HEK293T (cell line): ENCODE data around the gene COPS3.

Experiments used
- CTCF ChIA-PET: fragments of 350-600 bp; formaldehyde crosslinking; extraction: SDS; loops from one replicate; lab custom pipeline; 2021; ENCODE audit warnings: antibody characterized with exemption, inconsistent platforms; lab: Yijun Ruan, JAX
- POLR2A ChIA-PET: fragments of 350-600 bp; formaldehyde crosslinking; extraction: SDS; loops from one replicate; lab custom pipeline; 2020; ENCODE audit warnings: antibody characterized with exemption, inconsistent platforms; lab: Yijun Ruan, JAX
- DNase-seq: peaks from one replicate; pipeline ENCODE4 v3.0.0; 2012; ENCODE audit warnings: mixed read lengths; ENCODE audit errors: extremely low spot score
- ARNT ChIP-seq: fragments of 450-650 bp; IDR thresholded peaks from 2 replicates; pipeline ENCODE4 v1.6.1; 2017; ENCODE audit warnings: mild to moderate bottlenecking
- BHLHE40 ChIP-seq: fragments of 450-650 bp; IDR thresholded peaks from 2 replicates; pipeline ENCODE4 v1.6.1; 2016; ENCODE audit warnings: mild to moderate bottlenecking, moderate library complexity, borderline replicate concordance
- CTBP1 ChIP-seq: fragments of 450-650 bp; IDR thresholded peaks from 2 replicates; pipeline ENCODE4 v1.6.1; 2016; ENCODE audit warnings: borderline replicate concordance
- ELF4 ChIP-seq: fragments of 450-650 bp; IDR thresholded peaks from 2 replicates; pipeline ENCODE4 v1.6.1; 2017; ENCODE audit warnings: antibody characterized with exemption
- FOXA1 ChIP-seq: fragments of 450-650 bp; IDR thresholded peaks from 2 replicates; pipeline ENCODE4 v1.6.1; 2016; ENCODE audit warnings: mild to moderate bottlenecking
- FOXK2 ChIP-seq: fragments of 450-650 bp; IDR thresholded peaks from 2 replicates; pipeline ENCODE4 v1.6.1; 2016; ENCODE audit warnings: mild to moderate bottlenecking
- FOXM1 ChIP-seq: fragments of 450-650 bp; IDR thresholded peaks from 2 replicates; pipeline ENCODE4 v1.6.1; 2017; ENCODE audit warnings: mild to moderate bottlenecking, borderline replicate concordance
- HDGF ChIP-seq: fragments of 450-650 bp; IDR thresholded peaks from 2 replicates; pipeline ENCODE4 v1.6.1; 2017; ENCODE audit warnings: antibody characterized with exemption, borderline replicate concordance
- L3MBTL2 ChIP-seq: fragments of 450-650 bp; conservative IDR thresholded peaks from 2 replicates; pipeline ENCODE4 v1.6.1; 2016; ENCODE audit warnings: mild to moderate bottlenecking
- LEF1 ChIP-seq: fragments of 450-650 bp; IDR thresholded peaks from 2 replicates; pipeline ENCODE4 v1.6.1; 2017; ENCODE audit warnings: mild to moderate bottlenecking, borderline replicate concordance
- NFRKB ChIP-seq: fragments of 450-650 bp; IDR thresholded peaks from 2 replicates; pipeline ENCODE4 v1.6.1; 2016; ENCODE audit warnings: mild to moderate bottlenecking, moderate library complexity
- PKNOX1 ChIP-seq: fragments of 450-650 bp; IDR thresholded peaks from 2 replicates; pipeline ENCODE4 v1.6.1; 2016
- SP1 ChIP-seq: fragments of 450-650 bp; IDR thresholded peaks from 2 replicates; pipeline ENCODE4 v1.6.1; 2017
- SUZ12 ChIP-seq: fragments of 450-650 bp; IDR thresholded peaks from 2 replicates; pipeline ENCODE4 v1.6.1; 2016; ENCODE audit warnings: mild to moderate bottlenecking
- TARDBP ChIP-seq: fragments of 450-650 bp; IDR thresholded peaks from 2 replicates; pipeline ENCODE4 v1.6.1; 2016
- ZNF384 ChIP-seq: fragments of 450-650 bp; IDR thresholded peaks from 2 replicates; pipeline ENCODE4 v1.6.1; 2016

Gene COPS3

GRCh38 chr17:17231621-17232302, 49.3 kb downstream of the COPS3 start:
- POLR2A ChIA-PET, result no interaction called here
- CTCF ChIA-PET, result no interaction called here

DNA sequence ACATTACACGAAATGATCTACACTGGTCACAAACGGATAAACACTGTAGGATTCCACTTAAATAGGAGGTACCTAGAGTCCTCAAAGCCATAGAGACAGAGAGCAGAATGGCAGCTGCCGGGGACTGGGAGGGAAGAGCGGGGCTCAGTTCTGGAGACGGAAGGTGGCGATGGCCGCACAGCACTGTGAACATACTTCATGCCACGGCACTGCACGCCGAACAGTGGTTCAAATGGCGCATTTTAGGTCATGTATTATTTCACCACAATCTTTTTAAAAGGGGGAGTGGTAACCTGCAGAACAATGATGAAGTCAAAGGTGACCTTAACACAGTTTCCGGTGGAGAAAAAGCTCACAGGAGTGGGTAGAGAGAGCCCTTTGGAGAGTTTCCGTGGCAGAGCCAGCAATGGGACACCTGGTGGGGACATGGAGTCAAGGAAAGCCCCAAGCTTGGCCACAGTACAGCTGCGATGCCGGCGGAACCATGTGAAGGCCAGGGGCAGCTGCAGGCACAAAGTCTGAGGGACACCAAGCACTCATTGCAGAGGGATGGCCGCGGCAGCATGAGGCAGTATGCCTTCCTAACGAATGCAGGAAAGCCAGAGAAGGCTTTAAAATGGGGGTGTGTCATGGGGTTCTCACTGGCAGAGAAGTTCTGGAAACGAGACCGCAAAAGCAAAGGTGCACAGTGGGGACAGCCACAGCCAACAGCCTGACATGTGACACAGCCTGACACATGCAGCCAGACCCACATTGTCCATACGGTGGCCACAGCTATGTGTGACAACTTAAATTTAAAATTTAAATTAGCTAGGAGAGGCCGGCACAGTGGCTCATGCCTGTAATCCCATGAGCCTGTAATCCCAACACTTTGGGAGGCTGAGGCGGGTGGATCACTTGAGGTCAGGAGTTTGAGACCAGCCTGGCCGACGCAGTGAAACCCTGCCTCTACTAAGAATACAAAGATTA, 51.3 kb downstream of the COPS3 start:
- POLR2A ChIA-PET, result no interaction called here
- DNase-seq, result no peak
- TF ChIP-seq LEF1 (no peak), HDGF (no peak), L3MBTL2 (no peak), FOXA1 (no peak), NFRKB (no peak), TARDBP (no peak), CTBP1 (no peak), SUZ12 (no peak), PKNOX1 (no peak), BHLHE40 (no peak)
- CTCF ChIA-PET, result no interaction called here

More at GRCh38 chr17:17231621-17232302, 49.3 kb downstream of the COPS3 start:
- no peak for TF ChIP-seq SP1
- no peak for TF ChIP-seq ARNT
- TF ChIP-seq FOXK2, result no peak
- TF ChIP-seq TARDBP, result no peak
- TF ChIP-seq BHLHE40, result no peak
- no peak for TF ChIP-seq HDGF
- TF ChIP-seq SUZ12, result no peak
- no peak for TF ChIP-seq ZNF384
- TF ChIP-seq NFRKB, result no peak
- TF ChIP-seq L3MBTL2, result no peak
- no peak for TF ChIP-seq FOXA1
- no peak for TF ChIP-seq LEF1
- no peak for TF ChIP-seq CTBP1
- TF ChIP-seq PKNOX1, result no peak
- DNase-seq, result no peak

DNA sequence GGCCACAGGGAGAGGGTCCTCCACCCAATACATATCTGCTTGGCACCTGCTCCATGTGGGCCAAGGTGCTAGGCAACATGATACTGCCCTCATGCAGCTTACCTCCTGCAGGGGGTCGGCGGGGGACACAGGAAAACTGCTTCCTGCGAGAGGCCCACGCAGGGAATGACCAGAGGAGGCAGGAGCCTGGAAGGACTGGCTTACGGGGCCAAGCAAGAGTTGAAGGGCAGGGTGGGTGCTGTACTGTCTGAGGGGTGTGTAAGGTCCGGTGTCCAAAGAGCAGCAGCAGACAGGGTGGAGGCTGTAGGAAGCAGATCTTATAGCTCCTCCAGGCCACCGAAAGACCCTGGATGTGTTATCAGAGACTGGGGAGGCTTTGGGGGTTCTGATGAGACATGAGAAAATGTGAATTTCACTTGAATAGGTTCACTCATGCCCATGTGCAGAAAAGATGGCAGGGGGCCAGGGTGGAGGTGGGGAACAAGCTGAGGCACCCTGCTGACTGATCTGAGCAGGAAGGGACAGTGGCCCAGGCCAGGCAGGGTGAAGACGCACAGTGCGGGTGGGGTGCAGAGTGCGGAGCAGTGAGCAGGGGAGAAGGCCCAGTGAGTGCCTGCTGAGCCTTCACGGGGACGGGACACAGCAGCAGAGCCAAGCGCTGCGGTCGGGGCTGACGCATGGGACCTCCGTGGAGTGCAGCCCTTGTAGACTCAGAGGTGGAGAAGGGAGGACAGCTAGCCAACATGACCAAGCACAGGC, 52.3 kb downstream of the COPS3 start:
- TF ChIP-seq FOXM1 (no peak), BHLHE40 (no peak)
- POLR2A ChIA-PET, result no interaction called here
- no peak for DNase-seq
- CTCF ChIA-PET, result no interaction called here

DNA sequence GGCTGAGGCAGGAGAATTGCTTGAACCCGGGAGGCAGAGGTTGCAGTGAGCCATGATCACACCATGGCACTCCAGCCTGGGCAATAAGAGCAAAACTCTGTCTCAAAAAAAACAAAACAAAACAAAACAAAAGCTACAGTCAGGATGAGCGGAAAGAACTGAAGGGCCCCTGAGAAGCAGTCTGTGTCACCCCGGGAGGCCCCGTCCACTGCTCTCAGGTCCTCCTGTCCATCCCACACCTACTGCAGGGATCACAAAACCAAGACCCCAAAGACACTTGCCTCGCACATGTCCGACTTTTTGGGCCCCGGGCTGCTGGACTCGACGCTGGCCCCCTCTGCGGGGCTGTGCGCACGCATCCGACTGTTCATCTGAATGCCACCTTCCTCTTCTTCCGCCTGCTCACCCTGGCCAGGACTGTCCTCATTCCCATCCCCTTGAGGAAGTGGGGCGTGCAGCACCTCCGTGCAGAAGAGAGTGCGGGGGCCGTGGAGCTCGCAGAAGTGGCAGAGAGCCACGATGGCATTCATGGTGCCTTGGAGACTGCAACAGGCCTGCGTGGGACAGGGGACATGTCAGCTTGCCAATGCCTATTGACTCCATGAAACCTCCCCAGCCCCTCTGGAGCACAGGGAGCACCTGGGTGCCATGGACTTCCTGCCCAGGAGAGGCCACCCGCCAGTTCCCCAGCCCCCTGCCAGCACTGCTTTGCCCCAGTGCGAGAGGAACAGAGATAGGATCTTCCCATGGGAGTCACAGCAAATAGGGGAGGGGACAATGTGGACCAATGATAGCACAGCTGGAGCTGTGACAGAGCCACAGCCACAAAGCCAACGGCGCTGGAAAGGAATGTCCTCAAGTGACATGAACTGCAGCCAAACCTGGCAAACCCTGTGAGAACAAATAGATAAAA, 53.2 kb downstream of the COPS3 start:
- DNase-seq, result no peak
- ChIA-PET POLR2A (no interaction called here), CTCF (no interaction called here)
- TF ChIP-seq NFRKB (no peak), SUZ12 (no peak), PKNOX1 (no peak), FOXA1 (no peak), ZNF384 (no peak), TARDBP (no peak), SP1 (no peak), BHLHE40 (no peak), FOXK2 (no peak), ARNT (no peak), FOXM1 (no peak)

DNA sequence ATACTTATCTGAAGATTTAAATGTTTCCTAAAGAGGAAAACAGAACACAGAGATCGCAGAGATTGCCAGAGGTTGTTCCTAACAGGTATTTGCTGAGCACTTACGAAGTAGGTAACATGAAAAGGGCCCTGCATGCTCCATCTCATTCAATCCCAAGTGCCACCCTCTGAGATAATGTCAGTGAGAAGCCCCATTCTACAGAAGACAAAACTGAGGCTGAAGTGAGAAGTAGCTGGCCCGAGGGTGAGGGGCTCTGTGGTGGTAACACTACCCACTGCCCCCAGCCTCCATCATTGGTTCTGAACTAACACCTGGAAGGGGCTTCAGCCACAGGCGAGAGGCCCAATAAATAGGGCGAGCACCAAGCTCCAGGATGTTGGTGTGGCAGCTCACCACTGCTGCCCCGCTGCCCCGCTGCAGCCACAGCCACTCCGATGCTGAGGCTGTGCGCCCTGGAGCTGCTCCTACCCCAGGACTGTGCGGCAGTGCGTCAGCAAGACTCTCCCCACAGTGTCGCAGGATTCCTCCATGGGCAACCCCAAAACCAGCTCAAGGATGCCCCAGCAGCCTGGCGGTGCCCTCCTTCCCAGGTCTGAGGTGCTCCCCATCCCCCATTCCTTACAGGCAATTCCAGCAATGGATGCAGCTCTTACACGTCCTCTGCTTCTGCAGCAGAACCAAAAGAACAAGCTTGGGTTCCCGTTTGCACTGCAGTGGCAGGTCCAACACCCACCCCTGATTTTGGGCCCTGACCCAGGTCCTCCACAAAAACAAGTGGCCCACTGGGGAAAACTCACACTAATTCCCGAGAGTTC, 54.4 kb downstream of the COPS3 start:
- CTCF ChIA-PET, result no interaction called here
- TF ChIP-seq ELF4 (no peak), TARDBP (no peak), SP1 (no peak), ZNF384 (no peak), CTBP1 (no peak), PKNOX1 (no peak), NFRKB (no peak), SUZ12 (no peak), BHLHE40 (no peak), FOXK2 (no peak)
- DNase-seq, result no peak
- POLR2A ChIA-PET, result no interaction called here
